OCI-LY1 (cell line): ENCODE results near the gene LARP1B.

Experiments used
- CTCF ChIP-seq: fragments of 200-600 bp; sonication (generic), shearing (Covaris generic); IDR thresholded peaks from 2 replicates; pipeline ENCODE4 v1.5.1; 2017; ENCODE audit warnings: mild to moderate bottlenecking, antibody characterized with exemption, low read length, moderate library complexity, mixed read lengths
- EZH2 ChIP-seq: fragments of 200-600 bp; sonication (generic), shearing (Covaris generic); IDR thresholded peaks from 2 replicates; pipeline ENCODE4 v1.8.0; 2017; ENCODE audit warnings: borderline replicate concordance, mixed run types, mild to moderate bottlenecking, antibody characterized with exemption, low read length, moderate library complexity, mixed read lengths

DNA sequence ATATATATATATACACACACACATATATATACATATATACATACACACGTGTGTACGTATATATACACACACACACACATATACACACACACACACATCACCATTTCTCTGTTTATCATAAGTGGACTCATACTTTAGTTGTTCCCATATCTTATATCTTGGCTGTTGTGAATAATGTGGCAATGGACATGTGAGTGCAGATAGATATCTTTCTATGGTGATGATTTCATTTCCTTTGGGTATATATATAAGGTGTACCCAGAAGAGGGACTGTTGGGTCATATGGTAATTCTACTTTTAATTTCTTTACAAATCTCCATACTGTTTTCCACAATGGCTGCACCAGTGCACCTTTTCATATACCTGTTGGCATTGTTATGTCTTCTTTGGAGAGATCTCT lies 105.9 kb downstream of the LARP1B start:
- TF ChIP-seq CTCF (no peak), EZH2 (no peak)
